Lung (tissue), 12 donors: Measurements from ENCODE around the gene ATCAY. TPM values are rescaled to one million over a fixed set of nuclear protein-coding genes. Genes with fewer than 3 reads are reported as not detected.

Experiments used
- ATAC-seq: fragments of 200-7000 bp; cut with Tn5 transposase; one replicate; pipeline ENCODE4 v1.9.1; 2020; ENCODE audit warnings: moderate number of reproducible peaks; ENCODE audit not compliant: insufficient read depth, low FRiP score
- DNase-seq, 3 donors: peaks; one replicate each; pipeline ENCODE4 v3.0.0-alpha.2; 2013 to 2017
- H3K27ac ChIP-seq, 2 donors: one replicate each; pipeline ENCODE4 v1.5.1; 2013; ENCODE audit warnings: mild to moderate bottlenecking in 2 of 2, moderate library complexity in 2 of 2, control low read depth in 1 of 2, inconsistent platforms in 1 of 2, low read depth in 1 of 2, low read length in 1 of 2
- H3K27me3 ChIP-seq, 3 donors: one replicate each; pipeline ENCODE4 v1.5.1; 2013; ENCODE audit warnings: low read length in 2 of 3; ENCODE audit not compliant: control insufficient read depth in 3 of 3, insufficient read depth in 3 of 3
- H3K36me3 ChIP-seq, 4 donors: one replicate each; pipeline ENCODE4 v1.5.1; 2013; ENCODE audit warnings: low read length in 4 of 4, mild to moderate bottlenecking in 1 of 4, moderate library complexity in 1 of 4; ENCODE audit not compliant: control insufficient read depth in 4 of 4, insufficient read depth in 4 of 4
- H3K4me1 ChIP-seq, 5 donors: one replicate each; pipeline ENCODE4 v1.5.1; 2013; ENCODE audit warnings: low read length in 5 of 5, mild to moderate bottlenecking in 2 of 5, moderate library complexity in 1 of 5; ENCODE audit not compliant: control insufficient read depth in 5 of 5, insufficient read depth in 5 of 5
- H3K4me3 ChIP-seq: one replicate; pipeline ENCODE4 v1.5.1; 2013; ENCODE audit warnings: mild to moderate bottlenecking, control low read depth, moderate library complexity
- H3K9ac ChIP-seq, 2 donors: one replicate each; pipeline ENCODE4 v1.5.1; 2013; ENCODE audit warnings: low read length in 2 of 2, control low read depth in 1 of 2; ENCODE audit not compliant: insufficient read depth in 1 of 2
- H3K9me3 ChIP-seq, 4 donors: one replicate each; pipeline ENCODE4 v1.5.1; 2013; ENCODE audit warnings: low read length in 3 of 4, mild to moderate bottlenecking in 1 of 4, moderate library complexity in 1 of 4; ENCODE audit not compliant: control insufficient read depth in 4 of 4, insufficient read depth in 3 of 4
- CTCF ChIP-seq: IDR thresholded peaks from 2 replicates; pipeline ENCODE4 v1.5.1; 2012; ENCODE audit warnings: mild to moderate bottlenecking; ENCODE audit errors: control extremely low read depth, extremely low read depth
- WGBS, 2 donors: extraction: QIAGEN DNeasy Blood & Tissue Kit; methylation state at CpG; one replicate each; pipeline ENCODE4 v1.1.7; 2013; 5-methylcytosine and 5-hydroxymethylcytosine counted together
- polyA plus RNA-seq, 2 donors: library from polyadenylated mRNA; stranded (reverse); fragments of 200-250 nt; gene quantifications; one replicate each; pipeline ENCODE4 v1.2.1, GENCODE V29; 2013
- total RNA-seq, 2 donors: library from RNA; depleted of rRNA in 1 of 2; stranded (reverse); fragments of >200 nt in 1 of 2; gene quantifications; one replicate each; pipeline ENCODE4 v1.2.1, GENCODE V29; 2014 to 2021
- donor health status: control.
- donor health status: control.
- donor health status: Bipolar disorder and iron deficiency.
- donor health status: healthy.
- donor health status: DM: yes; HTN: yes; CAD: no.

Gene ATCAY
- total and polyA plus RNA-seq, 4 donors, result under 0.01 to 0.09 TPM; not detected in 2

GRCh38 chr19:3970808-3971598, 90.5 kb downstream of the ATCAY start, which contains the start of gene DAPK3:
Gene DAPK3 (minus strand): TSS chr19:3971099. CDS start chr19:3969735, 1,364 bp downstream.
- Histone ChIP-seq H3K36me3 (peaks cover 7 to 25% (median 10%) of the 10 kb centered on the region in 4 donors), H3K9me3 (no peaks in the 10 kb centered on the region), H3K9ac (peak within 1 kb of the TSS; percentile 66 to 77), H3K27ac (peak within 1 kb of the TSS; percentile 92 to 99), H3K4me1 (peaks cover 7 to 27% (median 19%) of the 10 kb centered on the region in 5 donors), H3K4me3 (peak within 1 kb of the TSS; percentile 95), H3K27me3 (no peaks in the 10 kb centered on the region)
- DNase-seq, result peak; percentile 98 to 99 (median 99)
- 1% methylated on average over 53 to 73 of the region's 73 CpGs for WGBS, 2 donors
- TF ChIP-seq CTCF, result no peak
- peak; percentile 92 for ATAC-seq

GRCh38 chr19:3975144-3975543, 94.7 kb downstream of the ATCAY start:
- ATAC-seq, result no peak
- TF ChIP-seq CTCF, result no peak
- 83 to 87% methylated on average over 8 of the region's 8 CpGs for WGBS, 2 donors
- H3K9me3 ChIP-seq, result no peaks in the 10 kb centered on the region
- no peaks in the 10 kb centered on the region for H3K27me3 ChIP-seq
- H3K4me1 ChIP-seq, result peaks cover 0 to 2% (median 0%) of the 10 kb centered on the region in 5 donors
- H3K9ac ChIP-seq, result no peak overlapping the region
- H3K36me3 ChIP-seq, result peaks cover 15 to 48% (median 36%) of the 10 kb centered on the region in 4 donors
- H3K27ac ChIP-seq, result no peak overlapping the region
- no peak for DNase-seq
- no peak overlapping the region for H3K4me3 ChIP-seq

- Histone ChIP-seq H3K27ac (no peak overlapping the region), H3K9ac (no peak overlapping the region), H3K9me3 (no peaks in the 10 kb centered on the region), H3K4me3 (no peak overlapping the region), H3K36me3 (peaks cover 17 to 52% (median 40%) of the 10 kb centered on the region in 4 donors), H3K4me1 (no peaks in the 10 kb centered on the region), H3K27me3 (no peaks in the 10 kb centered on the region)
- TF ChIP-seq CTCF, result no peak
- DNase-seq (no peak), ATAC-seq (no peak)
- WGBS, 2 donors, result 90 to 93% methylated on average over 14 of the region's 14 CpGs
Observed at GRCh38 chr19:3975637-3976087, 95.2 kb downstream of the ATCAY start.
